ENCODE measurements around the gene TRIM26.

DNA sequence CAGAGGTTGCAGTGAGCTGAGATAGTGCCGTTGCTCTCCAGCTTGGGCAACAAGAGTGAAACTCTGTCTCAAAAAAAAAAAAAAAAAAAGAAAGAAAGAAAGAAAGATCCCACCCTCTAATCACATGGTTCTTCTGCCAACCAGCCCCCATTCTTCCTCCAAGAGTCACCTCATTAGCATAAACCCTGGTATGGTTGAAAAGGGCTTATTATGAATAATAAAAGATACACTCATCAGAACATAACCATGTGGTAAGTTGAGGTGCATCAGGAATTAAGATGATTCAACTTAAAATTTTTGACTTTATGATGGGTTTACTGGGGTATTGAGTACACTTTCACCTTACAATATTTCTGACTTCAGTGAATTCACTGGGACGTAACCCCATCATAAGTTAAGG is 78.1 kb downstream of the TRIM26 start:
- TF ChIP-seq, protein P1, sequence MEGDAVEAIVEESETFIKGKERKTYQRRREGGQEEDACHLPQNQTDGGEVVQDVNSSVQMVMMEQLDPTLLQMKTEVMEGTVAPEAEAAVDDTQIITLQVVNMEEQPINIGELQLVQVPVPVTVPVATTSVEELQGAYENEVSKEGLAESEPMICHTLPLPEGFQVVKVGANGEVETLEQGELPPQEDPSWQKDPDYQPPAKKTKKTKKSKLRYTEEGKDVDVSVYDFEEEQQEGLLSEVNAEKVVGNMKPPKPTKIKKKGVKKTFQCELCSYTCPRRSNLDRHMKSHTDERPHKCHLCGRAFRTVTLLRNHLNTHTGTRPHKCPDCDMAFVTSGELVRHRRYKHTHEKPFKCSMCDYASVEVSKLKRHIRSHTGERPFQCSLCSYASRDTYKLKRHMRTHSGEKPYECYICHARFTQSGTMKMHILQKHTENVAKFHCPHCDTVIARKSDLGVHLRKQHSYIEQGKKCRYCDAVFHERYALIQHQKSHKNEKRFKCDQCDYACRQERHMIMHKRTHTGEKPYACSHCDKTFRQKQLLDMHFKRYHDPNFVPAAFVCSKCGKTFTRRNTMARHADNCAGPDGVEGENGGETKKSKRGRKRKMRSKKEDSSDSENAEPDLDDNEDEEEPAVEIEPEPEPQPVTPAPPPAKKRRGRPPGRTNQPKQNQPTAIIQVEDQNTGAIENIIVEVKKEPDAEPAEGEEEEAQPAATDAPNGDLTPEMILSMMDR (IDR thresholded peaks at IDR 0.05), result no peak
- TF ChIP-seq POLR2A (IDR thresholded peaks at IDR 0.05; ENCODE audit: low read depth), result no peak
- TF ChIP-seq POLR2AphosphoS5 (IDR thresholded peaks at IDR 0.05), result no peak

Data from esophagus muscularis mucosa (tissue), 3 donors.